ENCODE data around the gene FEM1C.

The FEM1C gene

GRCh38 chr5:115583474-115583873, 38.9 kb upstream of the FEM1C start:
- Histone ChIP-seq H3K36me3 (ENCODE audit: insufficient read depth, low read length) (no peaks in the 10 kb centered on the region), H3K27me3 (ENCODE audit: insufficient read depth, low read length, poor library complexity, severe bottlenecking) (no peaks in the 10 kb centered on the region), H3K4me1 (ENCODE audit: insufficient read depth, low read length, poor library complexity, severe bottlenecking) (no peaks in the 10 kb centered on the region), H3K79me2 (ENCODE audit: insufficient read depth, low read length) (no peaks in the 10 kb centered on the region), H3K4me3 (ENCODE audit: low read length, poor library complexity, severe bottlenecking) (no peak overlapping the region), H3F3A (ENCODE audit: low read depth) (no peaks in the 10 kb centered on the region), H2AFZ (ENCODE audit: low read length) (no peak overlapping the region), H4K20me1 (ENCODE audit: insufficient read depth, low read length, poor library complexity, severe bottlenecking) (no peaks in the 10 kb centered on the region), H3K9me2 (replicated peaks; ENCODE audit: low read depth, low read length) (no peaks in the 10 kb centered on the region), H3K9ac (ENCODE audit: low read depth, low read length, poor library complexity, severe bottlenecking) (no peak overlapping the region), H3K9me3 (ENCODE audit: insufficient read depth, low read depth, low read length) (no peaks in the 10 kb centered on the region), H3K4me2 (ENCODE audit: low read depth, low read length, poor library complexity, severe bottlenecking) (no peak overlapping the region)
- TF ChIP-seq CTCF (conservative IDR thresholded peaks at IDR 0.05; ENCODE audit: low read length) (no peak), EZH2phosphoT487 (IDR thresholded peaks at IDR 0.05; ENCODE audit: borderline replicate concordance) (no peak)

GRCh38 chr5:115580941-115581340, 36.4 kb upstream of the FEM1C start:
- H3K9me2 ChIP-seq (replicated peaks; ENCODE audit: low read depth, low read length) = no peaks in the 10 kb centered on the region
- no peak overlapping the region for H3K9ac ChIP-seq (ENCODE audit: low read depth, low read length, poor library complexity, severe bottlenecking)
- H3K4me3 ChIP-seq (ENCODE audit: low read length, poor library complexity, severe bottlenecking) = no peak overlapping the region
- H3F3A ChIP-seq (ENCODE audit: low read depth) = no peaks in the 10 kb centered on the region
- no peaks in the 10 kb centered on the region for H3K4me1 ChIP-seq (ENCODE audit: insufficient read depth, low read length, poor library complexity, severe bottlenecking)
- no peaks in the 10 kb centered on the region for H3K27me3 ChIP-seq (ENCODE audit: insufficient read depth, low read length, poor library complexity, severe bottlenecking)
- no peaks in the 10 kb centered on the region for H4K20me1 ChIP-seq (ENCODE audit: insufficient read depth, low read length, poor library complexity, severe bottlenecking)
- H2AFZ ChIP-seq (ENCODE audit: low read length) = no peak overlapping the region
- no peaks in the 10 kb centered on the region for H3K9me3 ChIP-seq (ENCODE audit: insufficient read depth, low read depth, low read length)
- H3K4me2 ChIP-seq (ENCODE audit: low read depth, low read length, poor library complexity, severe bottlenecking) = no peak overlapping the region
- no peaks in the 10 kb centered on the region for H3K79me2 ChIP-seq (ENCODE audit: insufficient read depth, low read length)
- TF ChIP-seq CTCF (conservative IDR thresholded peaks at IDR 0.05; ENCODE audit: low read length) (no peak), EZH2phosphoT487 (IDR thresholded peaks at IDR 0.05; ENCODE audit: borderline replicate concordance) (no peak)
- H3K36me3 ChIP-seq (ENCODE audit: insufficient read depth, low read length) = no peaks in the 10 kb centered on the region

- TF ChIP-seq CTCF (conservative IDR thresholded peaks at IDR 0.05; ENCODE audit: low read length) (no peak), EZH2phosphoT487 (IDR thresholded peaks at IDR 0.05; ENCODE audit: borderline replicate concordance) (no peak)
- H3K4me2 ChIP-seq (ENCODE audit: low read depth, low read length, poor library complexity, severe bottlenecking) = no peak overlapping the region
- H3K9me2 ChIP-seq (replicated peaks; ENCODE audit: low read depth, low read length) = no peaks in the 10 kb centered on the region
- H3F3A ChIP-seq (ENCODE audit: low read depth) = no peaks in the 10 kb centered on the region
- H3K4me1 ChIP-seq (ENCODE audit: insufficient read depth, low read length, poor library complexity, severe bottlenecking) = no peaks in the 10 kb centered on the region
- no peaks in the 10 kb centered on the region for H4K20me1 ChIP-seq (ENCODE audit: insufficient read depth, low read length, poor library complexity, severe bottlenecking)
- H3K27me3 ChIP-seq (ENCODE audit: insufficient read depth, low read length, poor library complexity, severe bottlenecking) = no peaks in the 10 kb centered on the region
- H3K79me2 ChIP-seq (ENCODE audit: insufficient read depth, low read length) = no peaks in the 10 kb centered on the region
- no peaks in the 10 kb centered on the region for H3K9me3 ChIP-seq (ENCODE audit: insufficient read depth, low read depth, low read length)
- H3K36me3 ChIP-seq (ENCODE audit: insufficient read depth, low read length) = no peaks in the 10 kb centered on the region
- H2AFZ ChIP-seq (ENCODE audit: low read length) = no peak overlapping the region
- H3K9ac ChIP-seq (ENCODE audit: low read depth, low read length, poor library complexity, severe bottlenecking) = no peak overlapping the region
- no peak overlapping the region for H3K4me3 ChIP-seq (ENCODE audit: low read length, poor library complexity, severe bottlenecking)
Measured at GRCh38 chr5:115579747-115580173, 35.2 kb upstream of the FEM1C start.
